Prostate gland (tissue), 2 donors: ENCODE measurements around the gene KLHDC7B.

Experiments used
- CTCF ChIP-seq, 4 experiments: fragments of 200-600 bp in 2 of 4; fragments of 450-650 bp in 2 of 4; sonication (generic) in 2 of 4; IDR thresholded peaks; 1 replicate in 3 of 4; 2 replicates in 1 of 4; pipeline ENCODE4 v1.5.1; 2016 to 2019; ENCODE audit warnings: antibody characterized with exemption in 4 of 4, mild to moderate bottlenecking in 2 of 4, moderate library complexity in 2 of 4
- POLR2A ChIP-seq: fragments of 450-650 bp; IDR thresholded peaks from one replicate; pipeline ENCODE4 v1.6.1; 2016; ENCODE audit warnings: antibody characterized with exemption, mild to moderate bottlenecking
- POLR2AphosphoS5 ChIP-seq: sonication (generic); formaldehyde crosslinking; IDR thresholded peaks from one replicate; pipeline ENCODE4 v1.6.1; 2017; ENCODE audit warnings: antibody characterized with exemption

DNA sequence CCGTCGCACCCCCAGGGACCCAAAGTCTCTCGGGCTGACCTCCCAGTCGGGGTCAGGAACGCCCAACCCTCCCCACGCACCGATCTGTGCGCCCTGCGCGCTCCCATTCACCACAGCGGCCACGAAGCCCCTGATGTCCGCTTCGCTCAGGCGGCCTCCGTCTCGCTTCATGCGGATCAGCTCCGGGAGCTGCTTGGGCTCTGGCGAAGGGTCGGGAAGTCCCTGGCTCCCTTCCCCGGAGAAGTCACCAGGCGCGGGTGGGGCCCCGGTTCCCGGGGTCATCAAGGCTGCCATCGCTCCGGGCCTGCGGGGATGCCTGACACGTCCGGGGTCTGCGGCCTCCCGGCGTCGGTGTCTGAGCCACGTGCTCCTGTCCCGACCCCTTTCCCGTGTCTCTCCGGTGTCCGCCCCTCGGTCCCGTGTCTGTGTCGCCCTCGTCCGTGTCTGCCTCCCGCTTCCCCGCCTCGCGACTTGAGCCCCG is 16.2 kb upstream of the KLHDC7B start:
- no peak for TF ChIP-seq CTCF (IDR thresholded peaks at IDR 0.05)
- no peak for TF ChIP-seq POLR2AphosphoS5
- no peak for TF ChIP-seq POLR2A
